ENCODE measurements around the gene ADAMTS19. TPM values are rescaled to one million over a fixed set of nuclear protein-coding genes. Genes with fewer than 3 reads are reported as not detected.
A peak's percentile ranks its signal among the peaks of the same experiment; 100 is the strongest.

The ADAMTS19 gene
- total and polyA plus RNA-seq, 7 experiments from 2014 or later: not detected

GRCh38 chr5:129448654-129449053, 11.4 kb upstream of the ADAMTS19 start:
- H3K4me3 Mint-ChIP-seq: no peak overlapping the region
- H3K4me1 ChIP-seq (ENCODE audit: control insufficient read depth in 2 of 2, insufficient read depth in 2 of 2, low read length in 2 of 2): no peaks in the 10 kb centered on the region
- no peaks in the 10 kb centered on the region for H3K4me1 Mint-ChIP-seq
- POLR2A ChIA-PET: no interaction called here
- intact Hi-C loops (cut with micrococcal nuclease): no loop called here
- H3K27ac ChIP-seq (ENCODE audit: low read depth, low read length): no peak overlapping the region
- H3K36me3 ChIP-seq (ENCODE audit: control insufficient read depth in 2 of 3, insufficient read depth in 3 of 3, low read length in 3 of 3): no peaks in the 10 kb centered on the region
- ATAC-seq (no peak), DNase-seq (no peak)
- H3K9me3 Mint-ChIP-seq: peaks cover 0 to 22% (median 4%) of the 10 kb centered on the region in 11 donors
- H3K4me3 ChIP-seq (ENCODE audit: low read length): no peak overlapping the region
- CTCF ChIA-PET: no interaction called here
- H3K27me3 ChIP-seq (ENCODE audit: control insufficient read depth in 2 of 2, insufficient read depth in 2 of 2, low read length in 2 of 2): no peaks in the 10 kb centered on the region
- H3K27ac Mint-ChIP-seq: no peak overlapping the region
- no peaks in the 10 kb centered on the region for H3K9me3 ChIP-seq (ENCODE audit: control insufficient read depth in 2 of 3, low read length in 3 of 3)
- H3K36me3 Mint-ChIP-seq: no peaks in the 10 kb centered on the region
- H3K27me3 Mint-ChIP-seq: peaks cover 0 to 14% (median 3%) of the 10 kb centered on the region in 5 donors

DNA sequence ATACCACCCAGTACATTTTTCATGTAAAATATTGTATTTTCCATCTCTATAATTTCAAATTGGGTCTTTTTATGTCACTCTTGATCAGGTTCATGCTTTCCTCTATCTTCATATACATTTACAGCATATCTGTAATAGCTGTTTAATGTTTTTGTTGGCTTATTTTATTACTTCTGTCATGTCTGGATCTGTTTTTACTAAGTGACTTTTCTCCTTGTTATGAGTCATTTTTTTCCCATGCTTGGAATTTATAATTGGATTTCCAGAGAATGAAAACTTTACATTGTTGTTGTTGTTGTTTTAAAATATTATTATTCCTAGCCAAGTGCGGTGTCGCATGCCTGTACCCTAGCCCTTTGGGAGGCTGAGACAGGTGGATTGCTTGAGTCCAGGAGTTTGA, 5.6 kb upstream of the ADAMTS19 start:
- Mint-ChIP-seq H3K4me3 (no peak overlapping the region), H3K4me1 (peaks cover 0 to 7% (median 0%) of the 10 kb centered on the region in 7 donors), H3K36me3 (no peaks in the 10 kb centered on the region), H3K27me3 (peaks cover 17 to 40% (median 21%) of the 10 kb centered on the region in 5 donors), H3K9me3 (peaks cover 0 to 19% (median 4%) of the 10 kb centered on the region in 11 donors), H3K27ac (no peak overlapping the region)
- Histone ChIP-seq H3K9me3 (ENCODE audit: control insufficient read depth in 2 of 3, low read length in 3 of 3) (no peaks in the 10 kb centered on the region), H3K4me3 (ENCODE audit: low read length) (no peak overlapping the region), H3K36me3 (ENCODE audit: control insufficient read depth in 2 of 3, insufficient read depth in 3 of 3, low read length in 3 of 3) (no peaks in the 10 kb centered on the region), H3K27ac (ENCODE audit: low read depth, low read length) (no peak overlapping the region), H3K27me3 (ENCODE audit: control insufficient read depth in 2 of 2, insufficient read depth in 2 of 2, low read length in 2 of 2) (peaks cover 0 to 1% of the 10 kb centered on the region in 2 donors), H3K4me1 (ENCODE audit: control insufficient read depth in 2 of 2, insufficient read depth in 2 of 2, low read length in 2 of 2) (no peaks in the 10 kb centered on the region)
- DNase-seq: no peak
- POLR2A ChIA-PET: no interaction called here
- CTCF ChIA-PET: no interaction called here
- intact Hi-C loops (cut with micrococcal nuclease): no loop called here
- no peak for ATAC-seq

GRCh38 chr5:129459450-129459776, 685 bp upstream of the ADAMTS19 start:
- H3K36me3 Mint-ChIP-seq: peaks cover 0 to 7% (median 0%) of the 10 kb centered on the region in 5 donors
- no peak for ATAC-seq
- no peak overlapping the region for H3K27ac Mint-ChIP-seq
- intact Hi-C loops (cut with micrococcal nuclease): no loop called here
- Histone ChIP-seq H3K4me1 (ENCODE audit: control insufficient read depth in 2 of 2, insufficient read depth in 2 of 2, low read length in 2 of 2) (no peaks in the 10 kb centered on the region), H3K27me3 (ENCODE audit: control insufficient read depth in 2 of 2, insufficient read depth in 2 of 2, low read length in 2 of 2) (peaks cover 0 to 2% of the 10 kb centered on the region in 2 donors), H3K27ac (ENCODE audit: low read depth, low read length) (no peak overlapping the region), H3K9me3 (ENCODE audit: control insufficient read depth in 2 of 3, low read length in 3 of 3) (no peaks in the 10 kb centered on the region), H3K4me3 (ENCODE audit: low read length) (no peak overlapping the region), H3K36me3 (ENCODE audit: control insufficient read depth in 2 of 3, insufficient read depth in 3 of 3, low read length in 3 of 3) (no peaks in the 10 kb centered on the region)
- ChIA-PET CTCF (no interaction called here), POLR2A (no interaction called here)
- peaks cover 4 to 22% (median 15%) of the 10 kb centered on the region in 7 donors for H3K4me1 Mint-ChIP-seq
- peaks cover 44 to 56% (median 47%) of the 10 kb centered on the region in 5 donors for H3K27me3 Mint-ChIP-seq
- H3K9me3 Mint-ChIP-seq: peaks cover 0 to 24% (median 2%) of the 10 kb centered on the region in 11 donors
- H3K4me3 Mint-ChIP-seq: peak overlapping the region in 1 of 10 donors; percentile 11
- DNase-seq: no peak

DNA sequence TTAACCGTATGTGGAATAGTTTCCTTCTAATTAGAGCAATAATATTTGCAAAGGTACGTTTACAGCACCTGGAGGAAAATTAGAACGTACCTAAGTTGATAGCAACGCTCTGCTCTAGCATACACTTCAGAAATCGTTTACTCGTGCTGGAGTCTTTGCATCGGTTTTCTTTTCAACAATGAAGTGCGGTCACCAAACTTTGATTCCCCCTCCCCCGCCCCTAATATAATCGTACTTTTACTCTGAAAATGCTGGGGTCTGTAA, 506 bp downstream of the ADAMTS19 start:
- Mint-ChIP-seq H3K36me3 (peaks cover 0 to 7% (median 0%) of the 10 kb centered on the region in 5 donors), H3K27me3 (peaks cover 45 to 51% (median 49%) of the 10 kb centered on the region in 5 donors), H3K27ac (no peak overlapping the region), H3K9me3 (peaks cover 0 to 24% (median 0%) of the 10 kb centered on the region in 11 donors), H3K4me3 (peak overlapping the region in 4 of 10 donors; percentile 6 to 49 (median 38)), H3K4me1 (peaks cover 4 to 22% (median 15%) of the 10 kb centered on the region in 7 donors)
- ChIA-PET POLR2A (no interaction called here), CTCF (no interaction called here)
- no peaks in the 10 kb centered on the region for H3K9me3 ChIP-seq (ENCODE audit: control insufficient read depth in 2 of 3, low read length in 3 of 3)
- ATAC-seq (no peak), DNase-seq (no peak)
- no peaks in the 10 kb centered on the region for H3K4me1 ChIP-seq (ENCODE audit: control insufficient read depth in 2 of 2, insufficient read depth in 2 of 2, low read length in 2 of 2)
- H3K27ac ChIP-seq (ENCODE audit: low read depth, low read length): no peak overlapping the region
- intact Hi-C loops (cut with micrococcal nuclease): no loop called here
- H3K27me3 ChIP-seq (ENCODE audit: control insufficient read depth in 2 of 2, insufficient read depth in 2 of 2, low read length in 2 of 2): peaks cover 0 to 2% of the 10 kb centered on the region in 2 donors
- no peaks in the 10 kb centered on the region for H3K36me3 ChIP-seq (ENCODE audit: control insufficient read depth in 2 of 3, insufficient read depth in 3 of 3, low read length in 3 of 3)
- no peak overlapping the region for H3K4me3 ChIP-seq (ENCODE audit: low read length)

- peak in 1 of 9 donors; percentile 20 for DNase-seq
- Histone ChIP-seq H3K4me3 (ENCODE audit: low read length) (no peak overlapping the region), H3K27me3 (ENCODE audit: control insufficient read depth in 2 of 2, insufficient read depth in 2 of 2, low read length in 2 of 2) (peaks cover 0 to 2% of the 10 kb centered on the region in 2 donors), H3K27ac (ENCODE audit: low read depth, low read length) (no peak overlapping the region), H3K4me1 (ENCODE audit: control insufficient read depth in 2 of 2, insufficient read depth in 2 of 2, low read length in 2 of 2) (no peaks in the 10 kb centered on the region), H3K36me3 (ENCODE audit: control insufficient read depth in 2 of 3, insufficient read depth in 3 of 3, low read length in 3 of 3) (no peaks in the 10 kb centered on the region), H3K9me3 (ENCODE audit: control insufficient read depth in 2 of 3, low read length in 3 of 3) (no peaks in the 10 kb centered on the region)
- H3K9me3 Mint-ChIP-seq: peaks cover 0 to 24% (median 0%) of the 10 kb centered on the region in 11 donors
- POLR2A ChIA-PET: no interaction called here
- H3K27me3 Mint-ChIP-seq: peaks cover 47 to 51% (median 49%) of the 10 kb centered on the region in 5 donors
- CTCF ChIA-PET: no interaction called here
- H3K27ac Mint-ChIP-seq: no peak overlapping the region
- H3K36me3 Mint-ChIP-seq: peaks cover 0 to 7% (median 0%) of the 10 kb centered on the region in 5 donors
- H3K4me1 Mint-ChIP-seq: peaks cover 4 to 22% (median 15%) of the 10 kb centered on the region in 7 donors
- ATAC-seq: no peak
- intact Hi-C loops (cut with micrococcal nuclease): no loop called here
- peak overlapping the region in 3 of 10 donors; percentile 42 to 62 (median 49) for H3K4me3 Mint-ChIP-seq
Observed at GRCh38 chr5:129460936-129461710, 1.0 kb downstream of the ADAMTS19 start.

GRCh38 chr5:129461711-129462332, 1.7 kb downstream of the ADAMTS19 start:
- Histone ChIP-seq H3K4me1 (ENCODE audit: control insufficient read depth in 2 of 2, insufficient read depth in 2 of 2, low read length in 2 of 2) (no peaks in the 10 kb centered on the region), H3K9me3 (ENCODE audit: control insufficient read depth in 2 of 3, low read length in 3 of 3) (no peaks in the 10 kb centered on the region), H3K36me3 (ENCODE audit: control insufficient read depth in 2 of 3, insufficient read depth in 3 of 3, low read length in 3 of 3) (no peaks in the 10 kb centered on the region), H3K27ac (ENCODE audit: low read depth, low read length) (no peak overlapping the region), H3K27me3 (ENCODE audit: control insufficient read depth in 2 of 2, insufficient read depth in 2 of 2, low read length in 2 of 2) (peaks cover 0 to 2% of the 10 kb centered on the region in 2 donors), H3K4me3 (ENCODE audit: low read length) (no peak overlapping the region)
- CTCF ChIA-PET: no interaction called here
- Mint-ChIP-seq H3K9me3 (peaks cover 0 to 20% (median 0%) of the 10 kb centered on the region in 11 donors), H3K27me3 (peaks cover 47 to 49% (median 48%) of the 10 kb centered on the region in 5 donors), H3K4me1 (peaks cover 4 to 22% (median 15%) of the 10 kb centered on the region in 7 donors), H3K36me3 (peaks cover 0 to 7% (median 0%) of the 10 kb centered on the region in 5 donors), H3K27ac (no peak overlapping the region), H3K4me3 (peak overlapping the region in 9 of 10 donors; percentile 20 to 73 (median 54))
- POLR2A ChIA-PET: no interaction called here
- DNase-seq (no peak), ATAC-seq (no peak)
- intact Hi-C loops (cut with micrococcal nuclease): no loop called here

All from naive thymus-derived CD4-positive, alpha-beta T cell (primary cell).